ENCODE results near the gene NTSR1. TPM values are rescaled to one million over a fixed set of nuclear protein-coding genes. Genes with fewer than 3 reads are reported as not detected.

Gene NTSR1
- total RNA-seq, 1 experiment from 2014 or later, result 15.9 TPM

- DNase-seq (ENCODE audit: low spot score), result peak; percentile 57
- Histone ChIP-seq H3K4me3 (ENCODE audit: low read depth, low read length, poor library complexity, severe bottlenecking) (peak overlapping the region; percentile 96), H3K27me3 (replicated peaks; ENCODE audit: insufficient read depth, low read depth, low read length, poor library complexity) (no peaks in the 10 kb centered on the region), H3K36me3 (ENCODE audit: insufficient read depth, low read length, poor library complexity, severe bottlenecking) (peaks cover 40% of the 10 kb centered on the region), H3K9me3 (ENCODE audit: low read depth, low read length, poor library complexity, severe bottlenecking) (no peaks in the 10 kb centered on the region), H3K4me1 (ENCODE audit: insufficient read depth, low read length, poor library complexity, severe bottlenecking) (peaks cover 18% of the 10 kb centered on the region), H3K27ac (ENCODE audit: low read depth, low read length, poor library complexity, severe bottlenecking) (peak overlapping the region; percentile 80)
- CTCF ChIA-PET, result interaction anchor here (0.6 kb wide), 1 partner anchor 8 kb away, joined by 4 read pairs; no protein-coding TSS in a partner anchor
- intact Hi-C loops (cut with micrococcal nuclease; ENCODE audit: unreplicated experiment), result no loop called here
- TF ChIP-seq EZH2 (IDR thresholded peaks at IDR 0.05; ENCODE audit: borderline replicate concordance, low read depth, low read length, poor library complexity, severe bottlenecking) (no peak), CTCF (conservative IDR thresholded peaks at IDR 0.05; ENCODE audit: low read depth, low read length) (no peak)
- no TSS peak for BruUV-seq (replicated peaks)
- POLR2A ChIA-PET (ENCODE audit: low non-redundant PET), result no interaction called here
These were observed 96.6 kb downstream of the NTSR1 start for GRCh38 chr20:62805155-62805710.

- ChIA-PET POLR2A (ENCODE audit: low non-redundant PET) (no interaction called here), CTCF (interaction anchor here (0.6 kb wide), 1 partner anchor 8 kb away, joined by 4 read pairs; no protein-coding TSS in a partner anchor)
- intact Hi-C loops (cut with micrococcal nuclease; ENCODE audit: unreplicated experiment), result no loop called here
- Histone ChIP-seq H3K4me1 (ENCODE audit: insufficient read depth, low read length, poor library complexity, severe bottlenecking) (peaks cover 18% of the 10 kb centered on the region), H3K27ac (ENCODE audit: low read depth, low read length, poor library complexity, severe bottlenecking) (peak overlapping the region; percentile 80), H3K36me3 (ENCODE audit: insufficient read depth, low read length, poor library complexity, severe bottlenecking) (peaks cover 37% of the 10 kb centered on the region), H3K4me3 (ENCODE audit: low read depth, low read length, poor library complexity, severe bottlenecking) (peak overlapping the region; percentile 96), H3K9me3 (ENCODE audit: low read depth, low read length, poor library complexity, severe bottlenecking) (no peaks in the 10 kb centered on the region), H3K27me3 (replicated peaks; ENCODE audit: insufficient read depth, low read depth, low read length, poor library complexity) (no peaks in the 10 kb centered on the region)
- TF ChIP-seq EZH2 (IDR thresholded peaks at IDR 0.05; ENCODE audit: borderline replicate concordance, low read depth, low read length, poor library complexity, severe bottlenecking), result no peak
- TF ChIP-seq CTCF (conservative IDR thresholded peaks at IDR 0.05; ENCODE audit: low read depth, low read length), result no peak
- BruUV-seq (replicated peaks), result no TSS peak
- DNase-seq (ENCODE audit: low spot score), result no peak
These were observed 97.2 kb downstream of the NTSR1 start for GRCh38 chr20:62805711-62806382.

- Histone ChIP-seq H3K36me3 (ENCODE audit: insufficient read depth, low read length, poor library complexity, severe bottlenecking) (peaks cover 32% of the 10 kb centered on the region), H3K9me3 (ENCODE audit: low read depth, low read length, poor library complexity, severe bottlenecking) (no peaks in the 10 kb centered on the region), H3K27ac (ENCODE audit: low read depth, low read length, poor library complexity, severe bottlenecking) (peak overlapping the region; percentile 80), H3K4me3 (ENCODE audit: low read depth, low read length, poor library complexity, severe bottlenecking) (peak overlapping the region; percentile 96), H3K27me3 (replicated peaks; ENCODE audit: insufficient read depth, low read depth, low read length, poor library complexity) (no peaks in the 10 kb centered on the region), H3K4me1 (ENCODE audit: insufficient read depth, low read length, poor library complexity, severe bottlenecking) (peaks cover 18% of the 10 kb centered on the region)
- CTCF ChIA-PET, result no interaction called here
- BruUV-seq (replicated peaks), result no TSS peak
- POLR2A ChIA-PET (ENCODE audit: low non-redundant PET), result no interaction called here
- DNase-seq (ENCODE audit: low spot score), result no peak
- TF ChIP-seq EZH2 (IDR thresholded peaks at IDR 0.05; ENCODE audit: borderline replicate concordance, low read depth, low read length, poor library complexity, severe bottlenecking), result no peak
- no peak for TF ChIP-seq CTCF (conservative IDR thresholded peaks at IDR 0.05; ENCODE audit: low read depth, low read length)
- intact Hi-C loops (cut with micrococcal nuclease; ENCODE audit: unreplicated experiment), result no loop called here
These were observed 97.9 kb downstream of the NTSR1 start for GRCh38 chr20:62806383-62807050.
